Astrocyte (in vitro differentiated cells and primary cell): Measurements from ENCODE around the gene FHIT. TPM values are rescaled to one million over a fixed set of nuclear protein-coding genes. Genes with fewer than 3 reads are reported as not detected.

Experiments used
- DNase-seq: peaks from one replicate; pipeline ENCODE4 v3.0.0-alpha.2; 2010; ENCODE audit warnings: low read depth
- FAIRE-seq: peaks from 2 replicates; lab custom pipeline; 2011; peaks lifted over from hg19 to GRCh38; lab: Jason Lieb, UNC
- H2AFZ ChIP-seq: 2 replicates; pipeline ENCODE4 v1.6.0; 2012; ENCODE audit warnings: low read depth, low read length, inconsistent platforms
- H3K27ac ChIP-seq: 2 replicates; pipeline ENCODE4 v1.5.1; 2011; ENCODE audit warnings: low read depth, low read length, inconsistent platforms
- H3K27me3 ChIP-seq: 2 replicates; pipeline ENCODE4 v1.6.0; 2011; ENCODE audit warnings: low read length, inconsistent platforms; ENCODE audit not compliant: insufficient read depth
- H3K36me3 ChIP-seq: 2 replicates; pipeline ENCODE4 v1.5.1; 2011; ENCODE audit warnings: low read length, inconsistent platforms; ENCODE audit not compliant: insufficient read depth
- H3K4me1 ChIP-seq: 2 replicates; pipeline ENCODE4 v1.5.1; 2011; ENCODE audit warnings: low read length, inconsistent platforms; ENCODE audit not compliant: insufficient read depth
- H3K4me2 ChIP-seq: 2 replicates; pipeline ENCODE4 v1.6.0; 2012; ENCODE audit warnings: low read length, inconsistent platforms
- H3K4me3 ChIP-seq: 2 replicates; pipeline ENCODE4 v1.5.1; 2011; ENCODE audit warnings: low read depth, mild to moderate bottlenecking, low read length, inconsistent platforms; ENCODE audit not compliant: insufficient read depth
- H3K79me2 ChIP-seq: 2 replicates; pipeline ENCODE4 v1.6.0; 2012; ENCODE audit warnings: mild to moderate bottlenecking, low read length, inconsistent platforms; ENCODE audit not compliant: insufficient read depth
- H3K9ac ChIP-seq: 2 replicates; pipeline ENCODE4 v1.6.0; 2012; ENCODE audit warnings: mild to moderate bottlenecking, low read length, inconsistent platforms
- H3K9me3 ChIP-seq: 2 replicates; pipeline ENCODE4 v1.5.1; 2012; ENCODE audit warnings: low read depth, mild to moderate bottlenecking, low read length, inconsistent platforms; ENCODE audit not compliant: insufficient read depth
- H4K20me1 ChIP-seq: 2 replicates; pipeline ENCODE4 v1.6.0; 2012; ENCODE audit warnings: low read length, inconsistent platforms; ENCODE audit not compliant: insufficient read depth
- H3K27ac Mint-ChIP-seq: one replicate; pipeline ENCODE4 v1.8.0; 2021; ENCODE audit warnings: mild to moderate bottlenecking, mixed read lengths; ENCODE audit not compliant: unreplicated experiment
- H3K27me3 Mint-ChIP-seq: one replicate; pipeline ENCODE4 v1.8.0; 2021; ENCODE audit warnings: low read depth, mixed read lengths; ENCODE audit not compliant: unreplicated experiment
- H3K36me3 Mint-ChIP-seq: one replicate; pipeline ENCODE4 v1.8.0; 2021; ENCODE audit warnings: low read depth, mixed read lengths; ENCODE audit not compliant: unreplicated experiment
- H3K4me1 Mint-ChIP-seq: one replicate; pipeline ENCODE4 v1.8.0; 2021; ENCODE audit warnings: low read depth, mixed read lengths; ENCODE audit not compliant: unreplicated experiment
- H3K4me3 Mint-ChIP-seq: one replicate; pipeline ENCODE4 v1.8.0; 2021; ENCODE audit warnings: mild to moderate bottlenecking, moderate library complexity, mixed read lengths; ENCODE audit not compliant: unreplicated experiment
- H3K9me3 Mint-ChIP-seq: one replicate; pipeline ENCODE4 v1.8.0; 2021; ENCODE audit warnings: mild to moderate bottlenecking, mixed read lengths; ENCODE audit not compliant: unreplicated experiment
- EZH2 ChIP-seq: IDR thresholded peaks from 2 replicates; pipeline ENCODE4 v1.6.1; 2012; ENCODE audit warnings: mild to moderate bottlenecking, low read length, inconsistent platforms; ENCODE audit not compliant: insufficient read depth
- total RNA-seq: library from RNA; stranded (reverse); gene quantifications from 2 replicates; pipeline ENCODE4 v1.2.1, GENCODE V29; 2021
- TF ChIP-seq, protein P1 (sequence below): IDR thresholded peaks from 2 replicates; pipeline ENCODE4 v1.5.1; 2011; ENCODE audit warnings: low read depth, mild to moderate bottlenecking, inconsistent platforms, low read length, moderate library complexity; ENCODE audit not compliant: insufficient read depth

Gene FHIT
- total RNA-seq, 1 donor from 2014 or later: 6.7 TPM

DNA sequence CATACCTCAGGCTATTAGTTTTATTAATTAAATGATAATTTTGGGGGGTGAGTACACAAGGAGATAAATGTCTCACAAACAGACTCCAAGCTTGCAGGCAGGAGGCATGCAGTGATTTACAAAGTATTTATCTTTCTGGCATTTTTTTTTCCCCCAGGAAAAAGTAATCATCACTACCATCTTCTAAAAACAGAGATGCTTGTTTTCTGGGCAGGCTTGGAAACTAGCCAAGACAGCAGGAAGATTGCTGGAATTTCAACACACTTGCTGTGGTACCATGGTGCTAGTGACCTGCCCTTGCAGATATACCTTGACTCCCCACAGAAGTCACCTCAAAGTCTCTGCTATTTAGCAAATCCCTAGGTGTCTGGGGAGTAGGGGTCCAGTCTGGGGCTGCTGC is 1468.6 kb downstream of the FHIT start:
- no peak overlapping the region for H3K27ac Mint-ChIP-seq

DNA sequence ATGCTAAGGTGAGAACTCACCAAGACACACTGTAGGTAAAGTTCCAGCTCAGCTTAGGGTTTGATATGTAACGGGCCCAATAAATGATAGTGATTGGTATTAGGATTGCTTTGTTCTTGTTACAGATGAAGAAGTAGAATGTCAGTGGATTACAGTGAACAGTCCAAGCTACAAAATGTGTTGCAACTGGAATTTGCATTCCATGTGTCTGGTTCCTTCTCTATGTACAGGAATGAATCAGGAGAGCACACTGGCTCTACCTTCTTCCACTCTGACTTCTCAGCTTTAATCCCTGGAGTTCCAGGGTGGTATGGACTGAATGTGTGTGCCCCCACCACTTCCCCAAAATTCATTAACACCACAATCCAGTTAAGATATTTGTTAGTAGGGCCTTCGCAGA is 1471.0 kb downstream of the FHIT start:
- TF ChIP-seq, protein P1, sequence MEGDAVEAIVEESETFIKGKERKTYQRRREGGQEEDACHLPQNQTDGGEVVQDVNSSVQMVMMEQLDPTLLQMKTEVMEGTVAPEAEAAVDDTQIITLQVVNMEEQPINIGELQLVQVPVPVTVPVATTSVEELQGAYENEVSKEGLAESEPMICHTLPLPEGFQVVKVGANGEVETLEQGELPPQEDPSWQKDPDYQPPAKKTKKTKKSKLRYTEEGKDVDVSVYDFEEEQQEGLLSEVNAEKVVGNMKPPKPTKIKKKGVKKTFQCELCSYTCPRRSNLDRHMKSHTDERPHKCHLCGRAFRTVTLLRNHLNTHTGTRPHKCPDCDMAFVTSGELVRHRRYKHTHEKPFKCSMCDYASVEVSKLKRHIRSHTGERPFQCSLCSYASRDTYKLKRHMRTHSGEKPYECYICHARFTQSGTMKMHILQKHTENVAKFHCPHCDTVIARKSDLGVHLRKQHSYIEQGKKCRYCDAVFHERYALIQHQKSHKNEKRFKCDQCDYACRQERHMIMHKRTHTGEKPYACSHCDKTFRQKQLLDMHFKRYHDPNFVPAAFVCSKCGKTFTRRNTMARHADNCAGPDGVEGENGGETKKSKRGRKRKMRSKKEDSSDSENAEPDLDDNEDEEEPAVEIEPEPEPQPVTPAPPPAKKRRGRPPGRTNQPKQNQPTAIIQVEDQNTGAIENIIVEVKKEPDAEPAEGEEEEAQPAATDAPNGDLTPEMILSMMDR: no peak
- TF ChIP-seq EZH2: no peak
- Mint-ChIP-seq H3K36me3 (no peaks in the 10 kb centered on the region), H3K9me3 (no peaks in the 10 kb centered on the region), H3K4me3 (no peak overlapping the region), H3K4me1 (peaks cover 7% of the 10 kb centered on the region), H3K27ac (no peak overlapping the region), H3K27me3 (no peaks in the 10 kb centered on the region)
- no peaks in the 10 kb centered on the region for H3K9me3 ChIP-seq
- H3K79me2 ChIP-seq: no peaks in the 10 kb centered on the region
- H3K36me3 ChIP-seq: no peaks in the 10 kb centered on the region
- no peaks in the 10 kb centered on the region for H3K27me3 ChIP-seq
- H3K9ac ChIP-seq: no peak overlapping the region
- no peak overlapping the region for H3K4me3 ChIP-seq
- no peak for FAIRE-seq
- no peak overlapping the region for H2AFZ ChIP-seq
- H3K4me2 ChIP-seq: no peak overlapping the region
- no peak for DNase-seq
- peaks cover 2% of the 10 kb centered on the region for H3K4me1 ChIP-seq
- H3K27ac ChIP-seq: no peak overlapping the region
- H4K20me1 ChIP-seq: no peaks in the 10 kb centered on the region

More for the DNA sequence above, 1468.6 kb downstream of the FHIT start:
- no peak for TF ChIP-seq EZH2
- TF ChIP-seq, protein P1: no peak
- DNase-seq (no peak), FAIRE-seq (no peak)
- Histone ChIP-seq H3K36me3 (no peaks in the 10 kb centered on the region), H3K27ac (no peak overlapping the region), H3K27me3 (no peaks in the 10 kb centered on the region), H3K4me3 (no peak overlapping the region), H4K20me1 (no peaks in the 10 kb centered on the region), H3K4me1 (peaks cover 3% of the 10 kb centered on the region), H2AFZ (no peak overlapping the region), H3K79me2 (no peaks in the 10 kb centered on the region), H3K4me2 (no peak overlapping the region), H3K9me3 (no peaks in the 10 kb centered on the region), H3K9ac (no peak overlapping the region)
- Mint-ChIP-seq H3K4me3 (no peak overlapping the region), H3K27me3 (no peaks in the 10 kb centered on the region), H3K4me1 (peaks cover under 1% of the 10 kb centered on the region), H3K36me3 (no peaks in the 10 kb centered on the region), H3K9me3 (no peaks in the 10 kb centered on the region)

DNA sequence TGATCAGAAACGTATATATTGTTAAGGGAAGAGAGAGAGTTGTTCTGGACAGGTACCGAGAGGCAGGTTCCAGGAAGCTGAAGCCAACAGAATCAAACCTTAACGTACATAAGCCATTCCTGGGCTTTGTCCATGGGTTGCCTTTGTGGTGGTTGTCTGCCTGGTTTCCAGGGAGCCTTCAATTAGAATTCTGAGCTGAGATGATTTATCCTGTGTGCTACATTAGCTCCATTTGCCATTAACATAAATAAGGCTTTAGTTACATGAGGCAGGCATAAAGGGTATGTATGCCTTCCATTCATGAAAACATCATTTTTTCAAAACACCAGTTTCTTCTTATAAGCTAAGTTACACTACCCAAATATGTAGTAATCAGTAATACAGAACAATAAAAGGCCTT is 1472.0 kb downstream of the FHIT start:
- TF ChIP-seq EZH2: no peak
- TF ChIP-seq, protein P1: no peak
- Histone ChIP-seq H3K36me3 (no peaks in the 10 kb centered on the region), H3K27me3 (no peaks in the 10 kb centered on the region), H2AFZ (no peak overlapping the region), H4K20me1 (no peaks in the 10 kb centered on the region), H3K4me2 (no peak overlapping the region), H3K27ac (no peak overlapping the region), H3K4me1 (peaks cover 11% of the 10 kb centered on the region), H3K79me2 (no peaks in the 10 kb centered on the region), H3K4me3 (no peak overlapping the region), H3K9ac (no peak overlapping the region), H3K9me3 (no peaks in the 10 kb centered on the region)
- Mint-ChIP-seq H3K27me3 (no peaks in the 10 kb centered on the region), H3K4me1 (peaks cover 14% of the 10 kb centered on the region), H3K36me3 (no peaks in the 10 kb centered on the region), H3K4me3 (no peak overlapping the region), H3K27ac (no peak overlapping the region), H3K9me3 (no peaks in the 10 kb centered on the region)
- no peak for DNase-seq
- FAIRE-seq: no peak
